HPDE6-E6E7 (cell line): ENCODE results near the gene PLPP3.
A peak's percentile ranks its signal among the peaks of the same experiment; 100 is the strongest.

Source experiments
- DNase-seq: peaks from one replicate; pipeline ENCODE4 v3.0.0; 2011; ENCODE audit warnings: missing footprints; ENCODE audit errors: extremely low spot score

Gene PLPP3

GRCh38 chr1:56547977-56548376 is 31.4 kb downstream of the PLPP3 start:
- no peak for DNase-seq

DNA sequence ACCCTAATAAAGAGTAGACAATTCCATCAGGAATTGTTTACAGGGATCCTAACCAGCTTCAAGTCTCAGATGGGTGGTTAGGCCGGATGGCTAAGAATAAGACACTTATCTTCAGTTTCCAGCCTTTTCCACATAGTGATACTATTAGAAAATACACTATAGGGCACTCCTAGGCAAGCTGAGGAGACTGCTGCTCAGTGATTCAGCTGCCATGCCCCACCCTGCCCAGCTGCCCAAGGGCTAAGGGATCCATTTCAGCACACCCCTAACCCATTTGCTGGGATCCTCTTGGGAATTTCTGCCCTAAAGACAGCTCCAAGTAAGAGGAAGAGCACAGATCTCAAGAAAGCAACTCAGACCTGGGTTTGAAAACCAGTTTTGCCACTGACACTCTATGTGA is 31.9 kb downstream of the PLPP3 start:
- no peak for DNase-seq

GRCh38 chr1:56545711-56546110 is 33.7 kb downstream of the PLPP3 start:
- no peak for DNase-seq

GRCh38 chr1:56543783-56544612 is 35.4 kb downstream of the PLPP3 start:
- DNase-seq: no peak

GRCh38 chr1:56542651-56543050 is 36.7 kb downstream of the PLPP3 start:
- DNase-seq: no peak

GRCh38 chr1:56541408-56541807 is 38.0 kb downstream of the PLPP3 start:
- DNase-seq: no peak

- no peak for DNase-seq
These were observed 38.9 kb downstream of the PLPP3 start for GRCh38 chr1:56540467-56540866.

DNA sequence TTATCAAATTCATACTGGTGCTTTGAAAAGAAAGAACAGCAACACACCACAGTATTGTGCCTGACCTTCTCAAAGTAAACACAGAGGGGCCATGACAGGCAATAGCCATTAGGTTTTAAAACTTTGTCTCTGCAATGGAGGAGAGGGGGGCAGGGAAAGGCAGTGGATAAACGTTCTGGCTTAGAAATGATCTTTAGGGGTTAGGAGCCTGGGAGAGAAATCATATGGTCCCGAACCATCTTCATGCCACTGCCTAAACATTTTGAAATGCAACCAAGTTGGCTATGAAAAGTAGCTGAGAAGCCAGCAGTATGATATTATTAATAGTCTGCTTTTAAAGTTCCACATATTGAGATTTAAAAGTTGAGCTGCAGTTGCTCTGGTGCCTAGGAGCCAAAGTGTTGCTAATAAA is 39.8 kb downstream of the PLPP3 start:
- DNase-seq: no peak

- DNase-seq: no peak
These were observed 40.8 kb downstream of the PLPP3 start for GRCh38 chr1:56538532-56538931.

- no peak for DNase-seq
These were observed 41.7 kb downstream of the PLPP3 start for GRCh38 chr1:56537660-56538059.

GRCh38 chr1:56535939-56536338 is 43.4 kb downstream of the PLPP3 start:
- no peak for DNase-seq

DNA sequence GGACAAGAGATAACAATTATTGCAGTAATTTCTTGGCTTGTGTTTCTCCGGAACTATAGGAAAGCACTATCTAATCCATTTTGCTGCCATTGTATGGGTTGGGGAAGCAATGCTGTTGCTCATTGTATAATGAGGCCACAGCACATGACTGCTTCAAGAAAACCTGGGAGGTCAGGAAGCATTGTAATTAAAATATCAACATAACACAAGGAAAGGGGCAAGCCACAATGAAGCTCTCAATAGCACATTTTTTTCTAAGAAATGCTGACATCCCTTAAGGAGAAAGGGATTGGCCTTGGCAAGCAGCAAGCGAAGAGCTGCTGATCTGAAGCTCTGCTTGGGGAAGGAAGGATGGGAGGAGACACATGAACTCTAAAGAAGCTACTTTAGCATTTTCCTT is 44.0 kb downstream of the PLPP3 start:
- no peak for DNase-seq

DNA sequence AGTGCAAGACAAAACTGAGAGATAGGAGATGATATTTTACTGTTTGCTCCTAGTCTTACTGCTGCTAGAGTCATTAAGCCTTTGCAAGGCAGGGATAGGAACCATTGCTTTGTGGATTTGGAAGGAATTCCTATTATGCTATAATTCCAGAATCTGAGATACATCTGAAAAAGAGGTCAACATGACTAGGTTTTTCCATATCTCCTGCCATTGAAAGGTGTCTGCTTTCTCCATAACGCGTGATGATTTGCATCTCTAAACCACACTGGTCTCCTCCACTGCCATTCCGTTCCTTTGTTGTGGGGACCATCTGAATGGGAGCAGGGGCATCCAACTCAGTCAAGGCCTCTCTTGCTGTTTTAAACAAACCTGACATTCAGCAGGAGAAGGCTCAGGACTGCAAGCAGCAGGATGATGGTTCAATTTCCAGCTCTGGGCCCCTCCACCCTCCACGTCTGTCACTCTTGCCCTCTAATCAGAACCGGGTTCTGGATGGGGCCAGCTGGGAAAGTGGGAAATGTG is 45.2 kb downstream of the PLPP3 start:
- no peak for DNase-seq

GRCh38 chr1:56533621-56534020 is 45.7 kb downstream of the PLPP3 start:
- DNase-seq: peak; percentile 61

DNA sequence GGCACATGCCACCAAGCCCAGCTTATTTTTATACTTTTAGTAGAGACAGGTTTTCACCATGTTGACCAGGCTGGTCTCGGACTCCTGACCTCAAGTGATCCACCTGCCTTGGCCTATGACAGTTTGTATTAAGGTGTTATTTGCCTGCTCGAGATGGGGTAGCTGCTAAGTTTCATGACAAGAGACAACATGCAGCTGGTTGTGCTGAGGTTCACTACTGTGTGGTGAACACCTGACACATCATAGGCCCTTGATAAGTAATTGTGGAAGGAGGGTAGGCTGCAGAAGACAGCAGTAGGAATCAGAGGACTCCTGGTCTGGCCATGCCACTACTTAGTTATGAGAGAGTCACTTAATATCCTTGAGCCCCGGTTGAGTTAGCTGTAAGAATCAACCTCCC is 46.2 kb downstream of the PLPP3 start:
- DNase-seq: no peak

DNA sequence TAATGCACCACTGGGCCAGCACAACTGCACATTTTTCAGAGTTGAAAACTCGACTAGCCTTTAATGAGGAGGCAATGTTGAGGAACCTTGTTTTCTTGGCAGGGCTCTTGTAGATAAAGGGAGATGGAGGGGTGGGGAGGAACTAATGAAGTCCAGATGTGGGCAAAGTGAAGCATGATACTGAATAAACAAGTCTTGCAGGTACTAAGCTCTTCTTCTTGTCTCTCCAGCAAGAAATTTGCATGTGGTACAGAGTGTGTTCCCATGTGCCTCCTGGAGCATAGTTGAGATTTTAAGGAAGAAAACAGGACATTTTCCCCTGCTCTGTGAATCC is 47.0 kb downstream of the PLPP3 start:
- DNase-seq: no peak

- no peak for DNase-seq
These were observed 47.6 kb downstream of the PLPP3 start for GRCh38 chr1:56531624-56532349.

GRCh38 chr1:56529801-56530200 is 49.6 kb downstream of the PLPP3 start:
- no peak for DNase-seq

GRCh38 chr1:56527548-56528302 is 51.6 kb downstream of the PLPP3 start:
- DNase-seq: no peak

- no peak for DNase-seq
These were observed 52.7 kb downstream of the PLPP3 start for GRCh38 chr1:56526571-56527174.

GRCh38 chr1:56525489-56526041 is 53.8 kb downstream of the PLPP3 start:
- no peak for DNase-seq

GRCh38 chr1:56524263-56524662 is 55.1 kb downstream of the PLPP3 start:
- DNase-seq: no peak
